Liver (tissue), 9 donors: ENCODE measurements around the gene CDCP1. TPM values are rescaled to one million over a fixed set of nuclear protein-coding genes. Genes with fewer than 3 reads are reported as not detected.

ENCODE experiments used
- DNase-seq: peaks from one replicate; pipeline ENCODE4 v3.0.0-alpha.2; 2017; ENCODE audit warnings: low spot score
- H3K27ac ChIP-seq, 2 donors: one replicate each; pipeline ENCODE4 v1.7.0; 2013; ENCODE audit warnings: inconsistent platforms in 2 of 2, low read length in 2 of 2, control low read depth in 1 of 2, low read depth in 1 of 2, mild to moderate bottlenecking in 1 of 2
- H3K27me3 ChIP-seq, 4 donors: one replicate each; pipeline versions ENCODE4 v1.6.1 to v1.7.0; 2013; ENCODE audit warnings: low read length in 3 of 4, inconsistent platforms in 1 of 4, mild to moderate bottlenecking in 1 of 4, moderate library complexity in 1 of 4; ENCODE audit not compliant: control insufficient read depth in 4 of 4, insufficient read depth in 4 of 4
- H3K36me3 ChIP-seq, 4 donors: one replicate each; pipeline versions ENCODE4 v1.6.1 to v1.7.0; 2013; ENCODE audit warnings: low read length in 3 of 4, mild to moderate bottlenecking in 3 of 4, low read depth in 1 of 4, moderate library complexity in 1 of 4; ENCODE audit not compliant: control insufficient read depth in 4 of 4, insufficient read depth in 3 of 4
- H3K4me1 ChIP-seq, 4 donors: one replicate each; pipeline versions ENCODE4 v1.6.1 to v1.7.0; 2013; ENCODE audit warnings: low read length in 3 of 4, mild to moderate bottlenecking in 3 of 4, moderate library complexity in 1 of 4; ENCODE audit not compliant: control insufficient read depth in 4 of 4, insufficient read depth in 4 of 4
- H3K4me3 ChIP-seq, 3 donors: one replicate each; pipeline versions ENCODE4 v1.6.1 to v1.7.0; 2013; ENCODE audit warnings: low read length in 3 of 3, control low read depth in 1 of 3, low read depth in 1 of 3, mild to moderate bottlenecking in 1 of 3
- H3K9ac ChIP-seq, 2 donors: one replicate each; pipeline ENCODE4 v1.7.0; 2013; ENCODE audit warnings: low read length in 2 of 2, mild to moderate bottlenecking in 2 of 2, moderate library complexity in 2 of 2, control low read depth in 1 of 2, low read depth in 1 of 2
- H3K9me3 ChIP-seq, 4 donors: one replicate each; pipeline versions ENCODE4 v1.6.1 to v1.7.0; 2013; ENCODE audit warnings: low read length in 3 of 4; ENCODE audit not compliant: control insufficient read depth in 4 of 4
- EGR1 ChIP-seq, 2 donors: IDR thresholded peaks; 2 replicates each; pipeline ENCODE4 v1.6.1; 2016 to 2018; ENCODE audit warnings: antibody characterized with exemption in 2 of 2, low read depth in 2 of 2
- FOXA1 ChIP-seq: IDR thresholded peaks from 2 replicates; pipeline ENCODE4 v1.6.1; 2016; ENCODE audit warnings: antibody characterized with exemption
- GABPA ChIP-seq, 2 donors: IDR thresholded peaks in 1 of 2; conservative IDR thresholded peaks in 1 of 2; 2 replicates each; pipeline ENCODE4 v1.6.1; 2016; ENCODE audit warnings: antibody characterized with exemption in 2 of 2, mild to moderate bottlenecking in 1 of 2, moderate library complexity in 1 of 2
- HNF4A ChIP-seq, 2 donors: conservative IDR thresholded peaks; 2 replicates each; pipeline ENCODE4 v1.6.1; 2016; ENCODE audit warnings: antibody characterized with exemption in 2 of 2, mild to moderate bottlenecking in 2 of 2
- HNF4G ChIP-seq: IDR thresholded peaks from 2 replicates; pipeline ENCODE4 v1.6.1; 2016; ENCODE audit warnings: antibody characterized with exemption
- JUND ChIP-seq, 2 donors: IDR thresholded peaks; 2 replicates each; pipeline ENCODE4 v1.6.1; 2016; ENCODE audit warnings: antibody characterized with exemption in 2 of 2
- NR2F2 ChIP-seq: IDR thresholded peaks from 2 replicates; pipeline ENCODE4 v1.6.1; 2016; ENCODE audit warnings: antibody characterized with exemption
- REST ChIP-seq: IDR thresholded peaks from 2 replicates; pipeline ENCODE4 v1.6.1; 2016; ENCODE audit warnings: antibody characterized with exemption, mild to moderate bottlenecking
- RXRA ChIP-seq, 2 donors: IDR thresholded peaks; 2 replicates each; pipeline ENCODE4 v1.6.1; 2017 to 2018; ENCODE audit warnings: antibody characterized with exemption in 2 of 2, mild to moderate bottlenecking in 1 of 2
- SP1 ChIP-seq: IDR thresholded peaks from 2 replicates; pipeline ENCODE4 v1.6.1; 2018; ENCODE audit warnings: antibody characterized with exemption, mild to moderate bottlenecking
- TAF1 ChIP-seq: conservative IDR thresholded peaks from 2 replicates; pipeline ENCODE4 v1.6.1; 2016; ENCODE audit warnings: antibody characterized with exemption, mild to moderate bottlenecking
- YY1 ChIP-seq: IDR thresholded peaks from 2 replicates; pipeline ENCODE4 v1.6.1; 2016; ENCODE audit warnings: antibody characterized with exemption, mild to moderate bottlenecking
- ZBTB33 ChIP-seq: IDR thresholded peaks from 2 replicates; pipeline ENCODE4 v1.6.1; 2016; ENCODE audit warnings: antibody characterized with exemption
- WGBS: extraction: QIAGEN DNeasy Blood & Tissue Kit; methylation state at CpG from one replicate; pipeline ENCODE4 v1.1.7; 2013; 5-methylcytosine and 5-hydroxymethylcytosine counted together
- polyA plus RNA-seq, 2 donors: library from polyadenylated mRNA; stranded (reverse) in 1 of 2; unstranded in 1 of 2; fragments of 200-250 nt in 1 of 2; fragments of >200 nt in 1 of 2; fragmentation: Nextera tagmentation in 1 of 2; extraction: Ambion mirVana in 1 of 2; gene quantifications; one replicate each; pipeline versions ENCODE4 v1.2.1 to v1.2.3, GENCODE V29; 2013 to 2015
- total RNA-seq, 2 donors: library from RNA; depleted of rRNA; stranded (reverse); fragments of >200 nt; gene quantifications; one replicate each; pipeline ENCODE4 v1.2.3, GENCODE V29; 2014
- TF ChIP-seq, protein P1 (sequence below): IDR thresholded peaks from 2 replicates; pipeline ENCODE4 v1.6.1; 2016; ENCODE audit warnings: antibody characterized with exemption
- TF ChIP-seq, protein P2 (sequence below): IDR thresholded peaks from 2 replicates; pipeline ENCODE4 v1.6.1; 2016; ENCODE audit warnings: antibody characterized with exemption
- donor health status: healthy.
- donor health status: healthy.
- donor health status: healthy.
- donor health status: healthy.
- donor health status: healthy.

The CDCP1 gene
- total and polyA plus RNA-seq, 4 donors: 0.22 to 0.67 (median 0.45) TPM

DNA sequence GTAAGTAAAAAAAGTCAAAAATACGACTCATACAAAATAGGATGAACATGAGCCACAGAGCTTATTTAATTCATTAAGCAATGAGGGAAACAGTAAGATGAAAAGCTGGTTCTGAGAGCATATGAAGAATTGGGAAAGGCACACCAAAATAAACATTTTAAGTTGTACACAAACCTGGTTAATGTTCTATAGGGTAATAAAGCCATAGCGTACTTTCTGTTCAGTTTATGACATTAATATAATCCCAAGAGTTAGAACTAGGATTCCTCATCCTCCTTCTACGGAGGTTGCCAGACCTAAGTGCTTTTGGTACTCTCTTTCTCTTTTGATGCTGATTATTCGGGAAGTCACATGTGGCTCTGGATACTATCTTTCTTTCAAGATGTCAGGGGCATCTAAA lies 78.7 kb downstream of the CDCP1 start (continued):
- TF ChIP-seq HNF4G: no peak
- TF ChIP-seq ZBTB33: no peak
- TF ChIP-seq HNF4A (conservative IDR thresholded peaks at IDR 0.05): no peak
- no peak for TF ChIP-seq JUND (IDR thresholded peaks at IDR 0.05)
- TF ChIP-seq NR2F2: no peak
- no peak for TF ChIP-seq YY1
- TF ChIP-seq SP1: no peak

DNA sequence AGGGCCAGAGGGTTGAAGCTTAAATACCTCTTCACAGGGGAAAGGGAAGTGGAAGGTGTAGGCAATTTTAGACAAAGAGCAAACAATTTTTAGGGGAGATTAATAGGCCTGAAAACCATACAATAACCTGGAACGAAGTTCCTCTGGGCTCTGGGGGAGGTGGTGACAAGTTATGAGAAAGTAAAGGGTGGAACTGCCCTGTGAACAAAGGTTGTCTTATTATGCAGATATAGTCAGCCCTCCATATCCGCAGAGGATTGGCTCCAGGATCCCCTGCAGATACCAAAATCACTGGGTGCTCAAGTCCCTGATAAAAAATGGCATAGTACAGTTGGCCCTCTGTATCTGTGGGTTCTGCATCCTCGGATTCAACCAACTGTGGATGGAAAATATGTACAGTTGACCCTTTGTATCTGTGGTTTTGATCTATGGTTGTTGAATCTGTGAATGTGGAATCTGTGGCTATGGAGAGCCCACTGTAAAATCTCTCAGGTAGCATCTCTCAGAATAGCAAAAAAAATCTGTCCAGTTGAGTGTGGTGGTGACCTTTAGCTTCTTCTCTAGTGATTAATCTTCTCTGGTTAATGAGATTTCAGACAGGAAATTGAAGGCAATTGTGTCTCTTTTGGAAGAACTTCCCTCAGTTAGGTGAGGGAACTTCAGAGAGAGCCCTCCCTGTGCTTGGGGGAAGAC lies 79.9 kb downstream of the CDCP1 start:
- Histone ChIP-seq H3K9me3 (no peaks in the 10 kb centered on the region), H3K36me3 (no peaks in the 10 kb centered on the region), H3K9ac (no peak overlapping the region), H3K27ac (no peak overlapping the region), H3K4me3 (no peak overlapping the region), H3K27me3 (no peaks in the 10 kb centered on the region), H3K4me1 (peaks cover 0 to 4% (median 0%) of the 10 kb centered on the region in 4 donors)
- no peak for TF ChIP-seq JUND (IDR thresholded peaks at IDR 0.05)
- TF ChIP-seq SP1: no peak
- no peak for TF ChIP-seq HNF4A (conservative IDR thresholded peaks at IDR 0.05)
- TF ChIP-seq RXRA (IDR thresholded peaks at IDR 0.05): no peak
- no peak for TF ChIP-seq HNF4G
- TF ChIP-seq, protein P1, sequence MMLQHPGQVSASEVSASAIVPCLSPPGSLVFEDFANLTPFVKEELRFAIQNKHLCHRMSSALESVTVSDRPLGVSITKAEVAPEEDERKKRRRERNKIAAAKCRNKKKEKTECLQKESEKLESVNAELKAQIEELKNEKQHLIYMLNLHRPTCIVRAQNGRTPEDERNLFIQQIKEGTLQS: no peak
- WGBS: 81% methylated on average over 3 of the region's 3 CpGs
- DNase-seq: no peak

DNA sequence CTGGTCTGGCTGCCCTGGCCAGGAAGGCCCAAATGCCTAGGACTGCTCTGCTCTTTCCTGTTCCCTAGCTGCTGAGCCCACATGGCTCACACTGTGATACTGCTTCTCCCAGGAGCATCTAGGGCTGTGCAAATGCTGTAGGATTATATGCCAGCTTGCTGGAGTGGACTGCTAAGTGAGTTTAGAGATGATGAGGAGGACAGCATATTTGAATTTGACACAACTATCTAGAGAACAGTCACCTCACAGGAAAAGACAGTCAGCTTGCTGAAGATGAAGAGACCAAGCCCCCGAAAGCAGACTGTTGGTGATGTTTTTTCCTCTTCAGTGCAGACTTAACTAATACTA lies 80.8 kb downstream of the CDCP1 start:
- Histone ChIP-seq H3K9me3 (no peaks in the 10 kb centered on the region), H3K4me1 (peaks cover 0 to 4% (median 0%) of the 10 kb centered on the region in 4 donors), H3K27me3 (no peaks in the 10 kb centered on the region), H3K36me3 (no peaks in the 10 kb centered on the region), H3K27ac (peak overlapping the region in 1 of 2 donors; percentile 12), H3K9ac (peak overlapping the region in 1 of 2 donors; percentile 37), H3K4me3 (no peak overlapping the region)
- DNase-seq: no peak
- TF ChIP-seq, protein P2, sequence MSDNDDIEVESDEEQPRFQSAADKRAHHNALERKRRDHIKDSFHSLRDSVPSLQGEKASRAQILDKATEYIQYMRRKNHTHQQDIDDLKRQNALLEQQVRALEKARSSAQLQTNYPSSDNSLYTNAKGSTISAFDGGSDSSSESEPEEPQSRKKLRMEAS: no peak
- no peak for TF ChIP-seq GABPA (IDR thresholded peaks at IDR 0.05 in 1 of 2, conservative IDR thresholded peaks at IDR 0.05 in 1 of 2)
- TF ChIP-seq FOXA1: no peak
- no peak for TF ChIP-seq EGR1 (IDR thresholded peaks at IDR 0.05; ENCODE audit: low read depth in 2 of 2)
- TF ChIP-seq ZBTB33: no peak
- no peak for TF ChIP-seq YY1
- TF ChIP-seq REST: no peak
- TF ChIP-seq JUND (IDR thresholded peaks at IDR 0.05): no peak
- TF ChIP-seq TAF1: no peak
- no peak for TF ChIP-seq RXRA (IDR thresholded peaks at IDR 0.05)
- no peak for TF ChIP-seq HNF4A (conservative IDR thresholded peaks at IDR 0.05)
- no peak for TF ChIP-seq HNF4G
- WGBS: 96% methylated on average over 1 of the region's 1 CpG
